ENCODE measurements around the gene HERC2. TPM values are rescaled to one million over a fixed set of nuclear protein-coding genes. Genes with fewer than 3 reads are reported as not detected.
"Not testable (repeated sequence)": the region's sequence is repeated elsewhere in the genome, so short reads cannot be mapped to it uniquely, and the experiment has no call there.

HERC2 gene
- polyA plus RNA-seq, 3 donors from 2014 or later = 4.8 to 13.9 (median 7.6) TPM

DNA sequence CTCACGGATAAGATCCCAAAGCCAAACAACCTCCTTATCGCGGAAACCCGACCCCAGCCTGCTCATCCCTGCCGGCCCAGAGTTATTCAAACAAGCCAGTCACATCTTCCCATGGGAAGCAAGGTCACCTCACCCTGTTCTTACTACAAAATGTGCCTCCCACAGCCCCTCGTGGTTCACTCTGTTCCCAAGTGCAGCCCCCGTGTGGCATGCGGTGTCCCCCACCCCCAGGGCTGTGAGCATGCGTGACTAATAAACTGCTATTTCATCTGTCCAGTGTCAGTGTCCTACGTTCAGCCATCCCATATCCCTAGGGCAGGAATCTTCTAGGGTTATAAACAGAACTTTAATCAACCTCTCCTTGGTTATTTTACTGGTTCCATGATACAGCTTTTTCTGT is 27.4 kb downstream of the HERC2 start:
- H3K4me1 Mint-ChIP-seq = peaks cover 5 to 14% of the 10 kb centered on the region in 2 donors
- H3K27ac Mint-ChIP-seq; H3K9me3 Mint-ChIP-seq; H3K4me3 Mint-ChIP-seq; H3K27me3 Mint-ChIP-seq (ENCODE audit: low read depth in 3 of 3); DNase-seq: not testable (repeated sequence)
- H3K36me3 Mint-ChIP-seq = peaks cover 20 to 41% (median 37%) of the 10 kb centered on the region in 3 donors

- DNase-seq = no peak
- Mint-ChIP-seq H3K27me3 (ENCODE audit: low read depth in 3 of 3) (no peaks in the 10 kb centered on the region), H3K27ac (peak overlapping the region in 1 of 6 donors; percentile 6), H3K4me1 (peaks cover 10 to 23% of the 10 kb centered on the region in 2 donors), H3K9me3 (peaks cover 0 to 6% (median 1%) of the 10 kb centered on the region in 6 donors), H3K4me3 (no peak overlapping the region), H3K36me3 (peaks cover 28 to 51% (median 48%) of the 10 kb centered on the region in 3 donors)
Measured at GRCh38 chr15:28289694-28290463, 32.1 kb downstream of the HERC2 start.

DNA sequence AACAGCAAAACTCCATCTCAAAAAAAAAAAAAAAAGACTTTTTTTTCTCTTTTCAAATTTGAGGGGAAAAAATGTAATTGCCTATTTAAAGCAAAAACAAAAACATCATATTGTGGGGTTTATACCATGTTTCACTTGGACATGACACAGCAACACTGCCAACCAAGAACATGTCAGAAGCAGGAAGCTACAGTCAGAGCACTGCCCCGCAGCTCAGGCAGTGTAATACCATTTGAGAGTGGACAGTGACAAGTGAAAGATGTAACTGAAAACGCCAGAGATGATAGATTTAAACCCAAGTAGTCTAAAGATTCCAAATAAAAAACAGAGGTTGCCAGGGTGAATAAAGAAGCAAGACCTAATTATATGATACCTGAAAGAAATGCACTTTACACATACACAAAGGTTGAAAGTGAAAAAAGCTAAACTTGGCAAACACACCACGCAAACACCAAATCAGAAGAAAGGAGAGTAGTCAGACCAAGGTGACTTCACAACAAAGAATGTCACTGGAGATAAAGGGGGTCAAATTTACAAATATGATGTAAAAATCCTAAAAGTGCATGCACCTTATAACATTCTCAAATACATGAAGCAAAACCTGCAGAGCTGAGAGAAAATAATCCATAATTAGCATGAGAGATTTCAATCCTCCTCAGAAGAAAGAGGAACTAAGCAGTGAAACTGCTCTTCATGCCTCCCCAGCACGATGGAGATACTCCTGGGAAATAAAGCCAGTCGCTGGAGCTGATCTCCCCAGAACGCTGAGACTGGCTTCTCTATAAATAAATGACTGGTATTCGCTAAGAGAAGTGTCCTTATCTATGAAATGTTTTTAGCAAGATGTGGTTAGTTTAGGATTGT is 32.9 kb downstream of the HERC2 start:
- Mint-ChIP-seq H3K27ac (peak overlapping the region in 3 of 6 donors; percentile 6 to 64 (median 42)), H3K4me1 (peaks cover 10 to 26% of the 10 kb centered on the region in 2 donors), H3K36me3 (peaks cover 28 to 50% (median 46%) of the 10 kb centered on the region in 3 donors)
- not testable (repeated sequence) for DNase-seq; H3K9me3 Mint-ChIP-seq; H3K27me3 Mint-ChIP-seq (ENCODE audit: low read depth in 3 of 3); H3K4me3 Mint-ChIP-seq

DNA sequence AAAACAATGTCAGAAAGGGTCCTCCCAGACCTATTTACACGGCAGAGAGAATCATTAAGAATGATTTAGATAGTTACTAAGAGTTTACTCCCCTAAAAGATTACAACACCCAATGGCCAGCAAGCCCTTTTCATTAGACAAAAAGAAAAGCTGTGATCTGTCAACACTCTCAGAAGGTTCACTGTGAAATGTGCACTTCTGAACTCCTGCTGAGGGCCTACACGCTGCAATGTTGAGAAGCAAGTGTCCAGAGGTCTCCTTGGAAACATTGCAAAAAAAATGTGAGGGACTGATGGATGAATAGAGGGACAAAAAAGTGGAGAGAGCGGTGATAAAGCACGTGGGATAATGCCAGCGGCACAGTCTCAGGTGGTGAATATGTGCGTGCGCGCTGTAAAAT is 35.3 kb downstream of the HERC2 start:
- not testable (repeated sequence) for DNase-seq; H3K27me3 Mint-ChIP-seq (ENCODE audit: low read depth in 3 of 3); H3K27ac Mint-ChIP-seq; H3K4me3 Mint-ChIP-seq; H3K9me3 Mint-ChIP-seq
- Mint-ChIP-seq H3K4me1 (peaks cover 12 to 34% of the 10 kb centered on the region in 2 donors), H3K36me3 (peaks cover 28 to 49% (median 49%) of the 10 kb centered on the region in 3 donors)

- no peak overlapping the region for H3K4me3 Mint-ChIP-seq
- H3K27me3 Mint-ChIP-seq (ENCODE audit: low read depth in 3 of 3) = no peaks in the 10 kb centered on the region
- peaks cover 12 to 34% of the 10 kb centered on the region in 2 donors for H3K4me1 Mint-ChIP-seq
- DNase-seq = no peak
- H3K36me3 Mint-ChIP-seq = peaks cover 27 to 43% (median 43%) of the 10 kb centered on the region in 3 donors
- no peak overlapping the region for H3K27ac Mint-ChIP-seq
- peaks cover 0 to 6% (median 4%) of the 10 kb centered on the region in 6 donors for H3K9me3 Mint-ChIP-seq
Measured at GRCh38 chr15:28286031-28286430, 35.9 kb downstream of the HERC2 start.

- DNase-seq = no peak
- Mint-ChIP-seq H3K9me3 (peaks cover 0 to 4% (median 0%) of the 10 kb centered on the region in 6 donors), H3K4me1 (peaks cover 4 to 22% of the 10 kb centered on the region in 2 donors), H3K27me3 (ENCODE audit: low read depth in 3 of 3) (peaks cover 0 to 3% (median 0%) of the 10 kb centered on the region in 3 donors), H3K36me3 (peaks cover 7 to 31% (median 30%) of the 10 kb centered on the region in 3 donors), H3K27ac (no peak overlapping the region), H3K4me3 (no peak overlapping the region)
Measured at GRCh38 chr15:28281876-28282275, 40.1 kb downstream of the HERC2 start.

DNA sequence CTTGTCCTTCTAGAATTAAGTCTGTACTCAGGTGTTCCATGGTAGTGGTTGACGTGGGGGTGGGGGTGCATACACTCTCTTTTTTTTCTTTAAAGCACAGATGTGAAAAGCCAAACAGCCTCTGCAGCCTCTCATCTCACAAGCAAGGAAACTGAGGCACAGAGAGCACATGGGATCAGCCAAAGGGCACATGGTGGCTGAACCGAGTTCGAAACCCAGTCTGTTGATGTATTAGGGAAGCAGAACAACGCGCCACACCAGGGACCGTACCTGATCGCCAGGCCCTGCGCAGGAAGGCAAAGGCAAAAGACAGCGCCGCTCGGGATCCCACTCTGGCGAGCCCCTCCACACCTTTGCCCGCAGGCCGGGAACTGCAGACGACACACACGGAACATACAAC is 47.3 kb downstream of the HERC2 start:
- DNase-seq = no peak
- Mint-ChIP-seq H3K27me3 (ENCODE audit: low read depth in 3 of 3) (peaks cover 0 to 3% (median 2%) of the 10 kb centered on the region in 3 donors), H3K27ac (no peak overlapping the region), H3K9me3 (no peaks in the 10 kb centered on the region), H3K4me3 (no peak overlapping the region), H3K36me3 (peaks cover 15 to 38% (median 22%) of the 10 kb centered on the region in 3 donors), H3K4me1 (no peaks in the 10 kb centered on the region)

DNA sequence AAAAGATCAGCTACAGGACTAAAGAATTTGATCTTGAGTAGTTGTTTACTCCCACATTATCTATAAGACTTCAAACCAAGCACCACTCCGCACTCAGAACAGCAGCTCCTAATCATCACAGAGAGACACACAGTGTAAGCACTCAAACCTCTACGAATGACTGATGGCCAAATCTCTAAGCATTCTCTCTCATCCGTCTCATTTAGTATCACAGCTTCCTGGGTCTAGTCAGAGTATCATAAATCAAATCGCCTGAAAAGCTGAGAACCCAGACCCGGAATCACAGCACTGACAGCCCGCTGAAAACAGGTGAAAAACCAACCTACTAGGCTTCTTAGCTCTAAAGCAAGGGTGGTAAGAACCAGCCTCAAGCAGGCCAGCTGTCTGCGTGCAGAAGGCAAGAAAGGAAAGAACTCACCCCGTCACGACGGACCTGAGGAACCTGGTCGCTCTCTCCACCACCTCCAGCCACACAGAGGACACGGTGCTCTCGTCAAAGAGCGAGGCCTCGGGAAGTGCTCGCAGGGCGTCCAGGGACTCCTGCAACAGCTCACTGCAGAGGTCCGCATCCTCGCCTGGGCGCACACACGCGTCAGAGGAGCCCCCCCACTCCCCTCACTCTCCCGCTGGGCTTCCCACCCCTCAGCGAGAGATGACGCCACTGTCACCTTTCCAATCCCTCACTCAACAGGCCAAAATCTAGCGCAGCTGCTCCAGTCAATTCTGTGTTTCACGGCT is 47.9 kb downstream of the HERC2 start:
- Mint-ChIP-seq H3K4me1 (no peaks in the 10 kb centered on the region), H3K4me3 (no peak overlapping the region), H3K27me3 (ENCODE audit: low read depth in 3 of 3) (peaks cover 0 to 3% (median 2%) of the 10 kb centered on the region in 3 donors), H3K27ac (no peak overlapping the region), H3K36me3 (peaks cover 16 to 40% (median 21%) of the 10 kb centered on the region in 3 donors), H3K9me3 (no peaks in the 10 kb centered on the region)
- no peak for DNase-seq

DNA sequence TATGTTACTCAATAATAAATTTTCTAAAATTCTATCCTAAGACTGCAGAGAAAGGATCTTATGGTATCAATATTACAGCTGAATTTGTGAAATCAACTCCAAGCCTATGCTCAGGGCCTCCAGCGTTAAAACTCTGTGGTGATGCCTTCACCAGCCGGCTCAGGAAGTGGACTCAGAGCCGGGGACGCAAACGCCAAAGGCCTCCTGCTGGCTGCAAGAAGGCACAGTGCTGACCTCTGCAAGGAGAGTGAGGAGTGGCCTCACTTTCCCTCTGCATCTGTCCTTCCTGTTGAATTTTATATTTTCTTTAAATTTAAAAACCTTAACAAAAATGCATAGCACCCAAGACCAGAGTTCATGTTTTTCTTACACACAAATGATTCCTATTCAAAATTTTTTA is 48.5 kb downstream of the HERC2 start:
- no peak for DNase-seq
- Mint-ChIP-seq H3K4me3 (no peak overlapping the region), H3K27ac (no peak overlapping the region), H3K9me3 (no peaks in the 10 kb centered on the region), H3K27me3 (ENCODE audit: low read depth in 3 of 3) (peaks cover 0 to 3% (median 2%) of the 10 kb centered on the region in 3 donors), H3K4me1 (no peaks in the 10 kb centered on the region), H3K36me3 (peaks cover 20 to 43% (median 22%) of the 10 kb centered on the region in 3 donors)

DNA sequence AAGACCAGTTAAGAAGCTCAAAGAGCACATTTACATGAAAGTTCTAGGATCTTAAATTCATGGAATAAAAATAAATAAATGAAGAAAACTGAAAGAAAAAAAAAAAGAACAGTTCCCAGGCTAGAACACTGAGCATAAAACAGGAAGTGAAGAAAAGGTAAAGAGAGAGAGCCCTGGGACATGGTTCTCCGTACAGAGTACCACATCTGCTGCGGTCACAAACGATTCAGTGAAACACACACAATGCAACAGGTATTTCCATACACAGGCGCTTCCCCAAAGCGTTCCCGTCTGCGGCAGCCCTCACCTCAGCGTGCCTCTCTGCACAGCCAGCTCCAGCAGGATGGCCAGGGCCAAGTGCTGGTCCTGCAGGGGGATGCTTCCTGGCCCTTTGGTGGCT is 49.4 kb downstream of the HERC2 start:
- Mint-ChIP-seq H3K36me3 (peaks cover 26 to 50% (median 29%) of the 10 kb centered on the region in 3 donors), H3K4me3 (no peak overlapping the region), H3K4me1 (no peaks in the 10 kb centered on the region), H3K27me3 (ENCODE audit: low read depth in 3 of 3) (peaks cover 0 to 2% (median 0%) of the 10 kb centered on the region in 3 donors), H3K9me3 (no peaks in the 10 kb centered on the region), H3K27ac (no peak overlapping the region)
- DNase-seq = no peak

- no peak for DNase-seq
- Mint-ChIP-seq H3K4me1 (no peaks in the 10 kb centered on the region), H3K36me3 (peaks cover 33 to 57% (median 34%) of the 10 kb centered on the region in 3 donors), H3K9me3 (no peaks in the 10 kb centered on the region), H3K27me3 (ENCODE audit: low read depth in 3 of 3) (peaks cover 0 to 2% (median 0%) of the 10 kb centered on the region in 3 donors), H3K27ac (no peak overlapping the region), H3K4me3 (no peak overlapping the region)
Measured at GRCh38 chr15:28271697-28272260, 50.2 kb downstream of the HERC2 start.

DNA sequence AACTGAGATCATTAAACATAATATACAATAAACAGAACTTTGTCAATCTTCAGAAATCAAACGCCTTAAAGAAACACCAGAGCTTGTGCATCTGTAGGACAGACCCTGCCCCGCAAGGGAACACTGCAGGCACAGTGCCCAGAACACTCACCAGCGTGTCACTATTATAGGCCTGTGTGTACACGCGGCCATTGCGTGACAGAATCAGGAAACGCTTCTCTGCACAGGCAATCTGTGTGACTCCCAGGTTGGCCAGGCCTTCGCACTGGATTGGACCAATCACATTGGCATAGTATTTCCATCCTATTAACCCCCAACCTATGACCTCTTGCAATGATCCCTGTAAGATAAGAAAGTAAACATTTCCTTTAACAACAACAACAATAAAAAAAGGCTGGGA is 52.9 kb downstream of the HERC2 start:
- Mint-ChIP-seq H3K27me3 (ENCODE audit: low read depth in 3 of 3) (peaks cover 0 to 2% (median 0%) of the 10 kb centered on the region in 3 donors), H3K27ac (no peak overlapping the region), H3K36me3 (peaks cover 40 to 69% (median 48%) of the 10 kb centered on the region in 3 donors), H3K4me1 (no peaks in the 10 kb centered on the region), H3K4me3 (no peak overlapping the region), H3K9me3 (no peaks in the 10 kb centered on the region)
- DNase-seq = no peak

- no peak for DNase-seq
- Mint-ChIP-seq H3K4me3 (no peak overlapping the region), H3K27me3 (ENCODE audit: low read depth in 3 of 3) (peaks cover 0 to 2% (median 0%) of the 10 kb centered on the region in 3 donors), H3K4me1 (no peaks in the 10 kb centered on the region), H3K36me3 (peaks cover 42 to 71% (median 51%) of the 10 kb centered on the region in 3 donors), H3K27ac (no peak overlapping the region), H3K9me3 (no peaks in the 10 kb centered on the region)
Measured at GRCh38 chr15:28267727-28268126, 54.3 kb downstream of the HERC2 start.

Measured in immature natural killer cell (primary cell).